Tibial artery (tissue), 4 donors: Measurements from ENCODE around the gene CD200R1L.

Source experiments
- DNase-seq, 2 donors: peaks; one replicate each; pipeline ENCODE4 v3.0.0-alpha.2; 2019
- H3K27ac ChIP-seq, 2 donors: fragments of 200-600 bp; sonication (generic) in 1 of 2; 1 replicate in 1 of 2; 2 replicates in 1 of 2; pipeline ENCODE4 v1.5.1; 2018 to 2019; ENCODE audit warnings: mild to moderate bottlenecking in 1 of 2
- H3K27me3 ChIP-seq, 2 donors: fragments of 200-600 bp; sonication (generic) in 1 of 2; one replicate each; pipeline versions ENCODE4 v1.5.1 to v1.6.0; 2016 to 2019
- H3K36me3 ChIP-seq, 3 donors: fragments of 200-600 bp; sonication (generic) in 2 of 3; one replicate each; pipeline ENCODE4 v1.5.1; 2016 to 2019; ENCODE audit warnings: mild to moderate bottlenecking in 2 of 3
- H3K4me1 ChIP-seq, 4 donors: fragments of 200-600 bp; sonication (generic) in 2 of 4; 1 replicate in 3 of 4; 2 replicates in 1 of 4; pipeline ENCODE4 v1.5.1; 2016 to 2019
- H3K4me3 ChIP-seq, 2 donors: fragments of 200-600 bp; sonication (generic) in 1 of 2; 1 replicate in 1 of 2; 2 replicates in 1 of 2; pipeline ENCODE4 v1.5.1; 2018 to 2019; ENCODE audit warnings: mild to moderate bottlenecking in 2 of 2
- H3K9me3 ChIP-seq, 3 donors: fragments of 200-600 bp; sonication (generic) in 1 of 3; one replicate each; pipeline ENCODE4 v1.5.1; 2016 to 2019
- intact Hi-C: fragments of 100-400 bp; cut with DNase I; formaldehyde crosslinking; loops from one replicate; pipeline ENCODE4 v1.15.0; 2023; ENCODE audit warnings: low total_unique reads
- TF ChIP-seq, protein P1 (sequence below), 2 experiments: fragments of 200-600 bp in 1 of 2; fragments of 450-650 bp in 1 of 2; IDR thresholded peaks; one replicate each; pipeline ENCODE4 v1.5.1; 2017 to 2019; ENCODE audit warnings: antibody characterized with exemption in 2 of 2, mild to moderate bottlenecking in 1 of 2, moderate library complexity in 1 of 2

Gene CD200R1L

DNA sequence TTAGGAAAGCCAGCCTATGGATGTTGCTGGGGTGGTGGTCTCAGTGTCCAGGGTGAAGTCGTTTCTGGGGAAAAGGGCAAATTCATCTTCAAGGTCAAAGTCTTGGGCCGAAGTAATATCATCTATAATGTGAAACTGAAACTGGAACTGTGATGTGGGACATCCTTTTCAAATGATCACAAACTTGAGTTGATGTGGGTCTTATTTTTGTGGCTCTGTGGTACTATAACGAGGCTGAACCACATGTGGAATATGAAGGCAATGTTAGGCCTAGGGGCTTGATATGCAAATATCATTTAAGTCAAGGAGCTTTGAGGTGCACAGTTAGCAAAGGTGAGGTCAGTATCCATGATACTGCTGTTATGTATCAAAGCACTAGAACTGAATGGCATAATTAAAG lies 1.5 kb upstream of the CD200R1L start:
- no peak overlapping the region for H3K4me3 ChIP-seq
- intact Hi-C loops: no loop called here
- H3K4me1 ChIP-seq: no peaks in the 10 kb centered on the region
- H3K9me3 ChIP-seq: no peaks in the 10 kb centered on the region
- no peaks in the 10 kb centered on the region for H3K36me3 ChIP-seq
- TF ChIP-seq, protein P1, sequence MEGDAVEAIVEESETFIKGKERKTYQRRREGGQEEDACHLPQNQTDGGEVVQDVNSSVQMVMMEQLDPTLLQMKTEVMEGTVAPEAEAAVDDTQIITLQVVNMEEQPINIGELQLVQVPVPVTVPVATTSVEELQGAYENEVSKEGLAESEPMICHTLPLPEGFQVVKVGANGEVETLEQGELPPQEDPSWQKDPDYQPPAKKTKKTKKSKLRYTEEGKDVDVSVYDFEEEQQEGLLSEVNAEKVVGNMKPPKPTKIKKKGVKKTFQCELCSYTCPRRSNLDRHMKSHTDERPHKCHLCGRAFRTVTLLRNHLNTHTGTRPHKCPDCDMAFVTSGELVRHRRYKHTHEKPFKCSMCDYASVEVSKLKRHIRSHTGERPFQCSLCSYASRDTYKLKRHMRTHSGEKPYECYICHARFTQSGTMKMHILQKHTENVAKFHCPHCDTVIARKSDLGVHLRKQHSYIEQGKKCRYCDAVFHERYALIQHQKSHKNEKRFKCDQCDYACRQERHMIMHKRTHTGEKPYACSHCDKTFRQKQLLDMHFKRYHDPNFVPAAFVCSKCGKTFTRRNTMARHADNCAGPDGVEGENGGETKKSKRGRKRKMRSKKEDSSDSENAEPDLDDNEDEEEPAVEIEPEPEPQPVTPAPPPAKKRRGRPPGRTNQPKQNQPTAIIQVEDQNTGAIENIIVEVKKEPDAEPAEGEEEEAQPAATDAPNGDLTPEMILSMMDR (IDR thresholded peaks at IDR 0.05): no peak
- no peak for DNase-seq
- H3K27ac ChIP-seq: no peak overlapping the region
- no peaks in the 10 kb centered on the region for H3K27me3 ChIP-seq

DNA sequence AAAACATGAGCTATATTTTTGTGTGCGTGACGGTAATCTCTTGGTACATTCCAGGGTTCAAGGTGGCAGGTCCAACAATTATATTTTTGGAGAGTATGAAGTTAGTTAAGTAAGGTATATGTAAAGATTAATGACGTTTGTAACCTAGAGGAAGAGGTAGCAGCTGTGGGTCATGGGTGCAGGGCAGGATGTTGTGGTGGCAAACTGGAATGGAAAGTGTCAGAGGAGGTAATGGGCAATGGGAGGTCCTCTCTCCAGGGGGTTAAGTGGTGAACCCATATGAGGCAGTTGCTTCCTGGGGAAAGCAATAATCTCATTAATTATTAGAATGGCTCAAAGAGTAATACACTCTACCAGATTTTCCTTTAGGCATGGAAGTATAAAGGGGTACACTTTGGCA lies 1.0 kb upstream of the CD200R1L start:
- H3K27me3 ChIP-seq: no peaks in the 10 kb centered on the region
- DNase-seq: no peak
- no peaks in the 10 kb centered on the region for H3K9me3 ChIP-seq
- TF ChIP-seq, protein P1 (IDR thresholded peaks at IDR 0.05): no peak
- no peak overlapping the region for H3K4me3 ChIP-seq
- no peak overlapping the region for H3K27ac ChIP-seq
- no peaks in the 10 kb centered on the region for H3K4me1 ChIP-seq
- no peaks in the 10 kb centered on the region for H3K36me3 ChIP-seq
- intact Hi-C loops: no loop called here

DNA sequence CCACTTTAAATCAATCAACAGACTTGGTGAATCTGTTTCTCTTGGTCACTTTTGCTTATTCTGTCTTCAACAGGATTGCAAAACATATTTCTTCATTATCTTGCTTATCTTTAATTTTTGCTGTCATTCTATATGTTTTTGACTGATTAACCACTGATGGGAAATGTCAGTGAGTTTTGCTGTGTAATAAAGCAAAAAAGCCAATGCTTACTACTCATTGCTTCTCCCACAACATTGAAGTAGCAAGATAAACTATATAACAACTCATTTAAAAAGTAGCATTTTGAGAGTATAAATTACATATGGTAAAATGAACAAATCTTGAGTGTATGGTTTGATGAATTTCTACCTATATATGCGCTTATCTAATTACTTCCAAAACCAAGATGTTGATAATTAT lies 892 bp downstream of the CD200R1L start:
- no peaks in the 10 kb centered on the region for H3K36me3 ChIP-seq
- intact Hi-C loops: no loop called here
- TF ChIP-seq, protein P1 (IDR thresholded peaks at IDR 0.05): no peak
- H3K27ac ChIP-seq: no peak overlapping the region
- H3K9me3 ChIP-seq: no peaks in the 10 kb centered on the region
- H3K27me3 ChIP-seq: no peaks in the 10 kb centered on the region
- H3K4me3 ChIP-seq: no peak overlapping the region
- DNase-seq: no peak
- no peaks in the 10 kb centered on the region for H3K4me1 ChIP-seq

DNA sequence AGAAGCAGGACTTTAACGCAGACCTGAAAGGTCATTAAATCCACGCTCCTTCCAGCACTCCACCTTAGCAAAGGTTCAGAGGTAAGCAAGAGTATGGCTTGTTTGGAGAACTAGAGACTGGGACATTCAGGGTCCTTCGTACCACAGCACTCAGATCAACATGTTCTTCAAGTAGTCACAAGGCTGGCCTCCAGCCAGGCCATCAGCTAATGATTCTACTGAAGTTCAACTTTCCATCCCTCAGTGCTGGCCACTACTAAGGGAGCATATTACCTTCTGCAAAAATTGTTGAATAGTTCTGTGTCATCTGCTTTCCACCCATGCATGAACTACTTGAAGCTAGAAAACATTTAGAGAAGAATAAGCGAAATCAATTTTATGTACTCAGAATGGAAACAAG lies 17.6 kb downstream of the CD200R1L start:
- no peaks in the 10 kb centered on the region for H3K9me3 ChIP-seq
- no peak for DNase-seq
- TF ChIP-seq, protein P1 (IDR thresholded peaks at IDR 0.05): no peak
- H3K36me3 ChIP-seq: no peaks in the 10 kb centered on the region
- no peak overlapping the region for H3K4me3 ChIP-seq
- H3K4me1 ChIP-seq: no peaks in the 10 kb centered on the region
- no peak overlapping the region for H3K27ac ChIP-seq
- no peaks in the 10 kb centered on the region for H3K27me3 ChIP-seq
- intact Hi-C loops: no loop called here

DNA sequence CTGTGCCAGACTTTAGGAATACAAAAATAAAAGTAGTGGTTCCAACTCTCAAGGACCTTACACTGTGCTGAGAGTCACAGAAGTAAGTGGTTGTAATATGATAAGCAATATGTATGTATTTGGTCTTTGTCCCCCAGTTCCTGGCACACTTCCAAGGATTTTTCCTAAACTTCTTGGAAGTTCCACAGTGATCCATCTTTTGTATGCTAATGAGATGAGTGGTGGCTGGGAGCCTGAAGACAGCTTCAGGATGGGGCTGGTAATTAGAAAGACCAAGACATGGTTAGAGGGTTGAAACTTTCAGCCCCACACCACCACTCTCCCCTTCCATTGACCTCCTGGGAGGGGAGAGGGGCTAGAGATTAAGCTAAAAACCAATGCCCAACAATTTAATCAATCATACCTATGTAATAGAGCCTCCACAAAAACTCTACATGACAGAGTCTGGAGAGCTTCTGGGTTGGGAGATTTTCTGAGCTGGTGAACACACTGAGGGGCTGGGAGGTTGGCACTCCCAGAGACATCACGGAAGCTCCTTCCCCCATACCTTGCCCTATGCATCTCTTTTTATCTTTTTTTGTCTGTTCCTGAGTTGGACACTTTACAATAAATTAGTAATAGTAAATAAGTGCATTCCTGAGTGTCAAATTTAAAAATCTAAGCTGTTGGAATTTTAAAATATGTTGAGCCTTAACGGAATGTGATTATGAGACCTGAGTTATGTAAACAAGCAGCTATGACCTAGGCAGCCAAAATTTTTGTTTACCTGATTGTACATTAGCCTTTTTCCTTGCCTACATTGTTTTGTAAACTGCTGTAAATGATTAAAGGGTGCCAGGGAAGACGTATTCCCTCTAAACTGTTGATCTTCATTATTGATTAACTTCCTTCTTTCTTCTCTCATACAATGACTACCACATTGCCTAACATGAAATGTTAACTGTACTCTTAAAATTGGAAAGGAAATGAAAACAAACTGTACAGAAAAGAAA lies 24.3 kb downstream of the CD200R1L start:
- no peak overlapping the region for H3K4me3 ChIP-seq
- no peak for DNase-seq
- no peak overlapping the region for H3K27ac ChIP-seq
- intact Hi-C loops: no loop called here
- H3K36me3 ChIP-seq: no peaks in the 10 kb centered on the region
- TF ChIP-seq, protein P1 (IDR thresholded peaks at IDR 0.05): no peak
- no peaks in the 10 kb centered on the region for H3K9me3 ChIP-seq
- H3K27me3 ChIP-seq: no peaks in the 10 kb centered on the region
- H3K4me1 ChIP-seq: no peaks in the 10 kb centered on the region
